HuH-7.5 (cell line): Measurements from ENCODE around the gene EYA4.

Experiments
- DNase-seq: peaks from one replicate; pipeline ENCODE4 v3.0.0; 2011; ENCODE audit warnings: low spot score

EYA4 gene

GRCh38 chr6:133289733-133290306 lies 48.7 kb downstream of the EYA4 start:
- no peak for DNase-seq

- DNase-seq: no peak
These were observed 49.8 kb downstream of the EYA4 start for GRCh38 chr6:133290930-133291329.

- DNase-seq: no peak
These were observed 50.5 kb downstream of the EYA4 start for GRCh38 chr6:133291671-133292070.

GRCh38 chr6:133297657-133298056 lies 56.5 kb downstream of the EYA4 start:
- DNase-seq: no peak

- no peak for DNase-seq
These were observed 57.2 kb downstream of the EYA4 start for GRCh38 chr6:133298335-133298734.

GRCh38 chr6:133298801-133299200 lies 57.6 kb downstream of the EYA4 start:
- no peak for DNase-seq

GRCh38 chr6:133300896-133301295 lies 59.7 kb downstream of the EYA4 start:
- DNase-seq: no peak

GRCh38 chr6:133301835-133302234 lies 60.7 kb downstream of the EYA4 start:
- no peak for DNase-seq

- no peak for DNase-seq
These were observed 65.8 kb downstream of the EYA4 start for GRCh38 chr6:133306931-133307330.

GRCh38 chr6:133309579-133309978 lies 68.4 kb downstream of the EYA4 start:
- no peak for DNase-seq

GRCh38 chr6:133312006-133312405 lies 70.8 kb downstream of the EYA4 start:
- DNase-seq: no peak

GRCh38 chr6:133313068-133313467 lies 71.9 kb downstream of the EYA4 start:
- DNase-seq: no peak

GRCh38 chr6:133314947-133315346 lies 73.8 kb downstream of the EYA4 start:
- no peak for DNase-seq

- no peak for DNase-seq
These were observed 74.7 kb downstream of the EYA4 start for GRCh38 chr6:133315811-133316210.

GRCh38 chr6:133317704-133318103 lies 76.5 kb downstream of the EYA4 start:
- no peak for DNase-seq

- no peak for DNase-seq
These were observed 85.4 kb downstream of the EYA4 start for GRCh38 chr6:133326584-133326983.

GRCh38 chr6:133333852-133334251 lies 92.7 kb downstream of the EYA4 start:
- DNase-seq: no peak

GRCh38 chr6:133337308-133337707 lies 96.2 kb downstream of the EYA4 start:
- DNase-seq: no peak

- no peak for DNase-seq
These were observed 98.6 kb downstream of the EYA4 start for GRCh38 chr6:133339543-133340384.

GRCh38 chr6:133340557-133340956 lies 99.4 kb downstream of the EYA4 start:
- DNase-seq: no peak

GRCh38 chr6:133341607-133342158 lies 100.5 kb downstream of the EYA4 start:
- DNase-seq: no peak

- no peak for DNase-seq
These were observed 102.1 kb downstream of the EYA4 start for GRCh38 chr6:133343220-133343619.

GRCh38 chr6:133348846-133349245 lies 107.7 kb downstream of the EYA4 start:
- DNase-seq: no peak
